Endothelial cell of umbilical vein (primary cell): ENCODE measurements around the gene DIPK1A. TPM values are rescaled to one million over a fixed set of nuclear protein-coding genes. Genes with fewer than 3 reads are reported as not detected.

Source experiments
- BruUV-seq: library from RNA; stranded (reverse); fragments of 400-500 nt; replicated peaks from 2 replicates; lab custom pipeline; 2021; lab: Mats Ljungman, UMichigan
- CTCF ChIA-PET: fragments of 300-600, 350-600 bp; sonication (Branson Sonifier 250); formaldehyde crosslinking; loops from one replicate; lab custom pipeline; 2021; ENCODE audit warnings: antibody characterized with exemption, inconsistent platforms; lab: Charles Lee
- POLR2A ChIA-PET: fragments of 300-600, 350-600 bp; sonication (Branson Sonifier 250); formaldehyde crosslinking; loops from one replicate; lab custom pipeline; 2021; ENCODE audit warnings: antibody characterized with exemption, inconsistent platforms; lab: Charles Lee
- DNase-seq: peaks from one replicate; pipeline ENCODE4 v3.0.0-alpha.2; 2011; ENCODE audit warnings: low read depth, low spot score
- FAIRE-seq: peaks from 2 replicates; lab custom pipeline; 2011; peaks lifted over from hg19 to GRCh38; lab: Jason Lieb, UNC
- H2AFZ ChIP-seq: 2 replicates; pipeline ENCODE4 v1.6.0; 2012; ENCODE audit warnings: low read depth, low read length, control low read depth, inconsistent platforms
- H3K27ac ChIP-seq: 2 replicates; pipeline ENCODE4 v1.5.1; 2011; ENCODE audit warnings: low read depth, mild to moderate bottlenecking, control low read depth, low read length, moderate library complexity; ENCODE audit not compliant: insufficient read depth
- H3K27me3 ChIP-seq, 2 experiments: 2 replicates each; pipeline versions ENCODE4 v1.6.0 to v1.6.1; 2011; ENCODE audit warnings: low read length in 2 of 2, mixed read lengths in 1 of 2; ENCODE audit not compliant: control insufficient read depth in 2 of 2, insufficient read depth in 2 of 2
- H3K36me3 ChIP-seq, 2 experiments: 2 replicates in 1 of 2; 3 replicates in 1 of 2; pipeline ENCODE4 v1.5.1; 2011; ENCODE audit warnings: low read length in 2 of 2, mild to moderate bottlenecking in 1 of 2, moderate library complexity in 1 of 2; ENCODE audit not compliant: control insufficient read depth in 2 of 2, insufficient read depth in 2 of 2; ENCODE audit errors: extremely low read depth in 1 of 2
- H3K4me1 ChIP-seq: 3 replicates; pipeline ENCODE4 v1.5.1; 2011; ENCODE audit warnings: mild to moderate bottlenecking, low read length; ENCODE audit not compliant: control insufficient read depth, insufficient read depth; ENCODE audit errors: extremely low read depth
- H3K4me2 ChIP-seq: 2 replicates; pipeline ENCODE4 v1.6.1; 2011; ENCODE audit warnings: low read length, control low read depth, mixed read lengths; ENCODE audit not compliant: insufficient read depth
- H3K4me3 ChIP-seq, 3 experiments: fragments of 200-600 bp in 1 of 3; sonication (generic), shearing (Covaris generic) in 1 of 3; replicated peaks in 1 of 3; 2 replicates each; pipeline ENCODE4 v1.5.1; 2011 to 2016; ENCODE audit warnings: control low read depth in 3 of 3, low read length in 3 of 3, mild to moderate bottlenecking in 2 of 3, inconsistent platforms in 1 of 3, low read depth in 1 of 3, moderate library complexity in 1 of 3; ENCODE audit not compliant: insufficient read depth in 1 of 3
- H3K79me2 ChIP-seq: 2 replicates; pipeline ENCODE4 v1.6.0; 2012; ENCODE audit warnings: low read length, inconsistent platforms; ENCODE audit not compliant: control insufficient read depth, insufficient read depth
- H3K9ac ChIP-seq: replicated peaks from 2 replicates; pipeline ENCODE3; 2011; ENCODE audit warnings: low read length, control low read depth; ENCODE audit not compliant: insufficient read depth; ENCODE audit errors: extremely low read depth
- H3K9me1 ChIP-seq: replicated peaks from 3 replicates; pipeline ENCODE4 v1.6.0; 2011; ENCODE audit warnings: mild to moderate bottlenecking, low read length; ENCODE audit not compliant: control insufficient read depth, insufficient read depth; ENCODE audit errors: extremely low read depth
- H3K9me3 ChIP-seq: replicated peaks from 2 replicates; pipeline ENCODE4 v1.5.1; 2012; ENCODE audit warnings: low read length, inconsistent platforms; ENCODE audit not compliant: control insufficient read depth, insufficient read depth
- H4K20me1 ChIP-seq: replicated peaks from 2 replicates; pipeline ENCODE3; 2011; ENCODE audit warnings: mild to moderate bottlenecking, low read length; ENCODE audit not compliant: control insufficient read depth, insufficient read depth; ENCODE audit errors: extremely low read depth
- EZH2 ChIP-seq: IDR thresholded peaks from 2 replicates; pipeline ENCODE4 v1.6.1; 2012; ENCODE audit warnings: borderline replicate concordance, low read depth, mild to moderate bottlenecking, moderate library complexity, low read length, inconsistent platforms; ENCODE audit not compliant: severe bottlenecking
- FOS ChIP-seq: IDR thresholded peaks from 2 replicates; pipeline ENCODE4 v1.6.1; 2011; ENCODE audit warnings: mild to moderate bottlenecking, low read length, moderate library complexity, borderline replicate concordance; ENCODE audit not compliant: insufficient read depth
- GATA2 ChIP-seq: IDR thresholded peaks from 2 replicates; pipeline ENCODE4 v1.7.0; 2011; ENCODE audit warnings: low read depth, mild to moderate bottlenecking, moderate library complexity, mixed read lengths, low read length; ENCODE audit not compliant: insufficient read length, insufficient read depth
- JUN ChIP-seq: IDR thresholded peaks from 2 replicates; pipeline ENCODE4 v1.6.1; 2011; ENCODE audit warnings: borderline replicate concordance, low read depth; ENCODE audit not compliant: insufficient read length, insufficient read depth
- MYC ChIP-seq: IDR thresholded peaks from one replicate; pipeline ENCODE4 v1.6.1; 2011; ENCODE audit warnings: mild to moderate bottlenecking, low read depth, low read length
- POLR2A ChIP-seq: IDR thresholded peaks from 2 replicates; pipeline ENCODE4 v1.6.1; 2012; ENCODE audit warnings: low read depth, mild to moderate bottlenecking, control low read depth, low read length
- POLR2AphosphoS5 ChIP-seq: IDR thresholded peaks from 2 replicates; pipeline ENCODE4 v1.6.1; 2012; ENCODE audit warnings: low read depth, mild to moderate bottlenecking, control low read depth, low read length, moderate library complexity; ENCODE audit not compliant: insufficient read depth
- dilution Hi-C: fragments of 300-500 bp; cut with MboI; formaldehyde crosslinking; loops from one replicate; pipeline ENCODE4 v1.15.0; 2019; ENCODE audit warnings: low sequenced_read_pairs; ENCODE audit not compliant: extremely low pct_ligation_motif_present
- intact Hi-C: fragments of 100-400 bp; cut with micrococcal nuclease; formaldehyde crosslinking; loops from one replicate; pipeline ENCODE4 v1.10.0; 2022
- polyA plus RNA-seq, 4 experiments: library from polyadenylated mRNA; depleted of rRNA in 3 of 4; stranded (reverse) in 3 of 4; unstranded in 1 of 4; fragments of >200 nt; gene quantifications; 2 replicates each; pipeline versions ENCODE4 v1.2.1 to v1.2.3, GENCODE V29; 2011 to 2012; ENCODE audit warnings: missing spikeins in 1 of 4
- total RNA-seq: library from RNA; stranded (reverse); gene quantifications from 2 replicates; pipeline ENCODE4 v1.2.3, GENCODE V29; 2021
- TF ChIP-seq, protein P1 (sequence below), 2 donors: IDR thresholded peaks; 1 replicate in 1 of 2; 2 replicates in 1 of 2; pipeline ENCODE4 v1.5.1; 2011; ENCODE audit warnings: low read length in 2 of 2, mild to moderate bottlenecking in 2 of 2, moderate library complexity in 2 of 2, control low read depth in 1 of 2, inconsistent platforms in 1 of 2, low read depth in 1 of 2; ENCODE audit not compliant: insufficient read depth in 1 of 2; ENCODE audit errors: extremely low read depth in 1 of 2
- TF ChIP-seq, protein P2 (sequence below): IDR thresholded peaks from 2 replicates; pipeline ENCODE4 v1.6.1; 2011; ENCODE audit not compliant: insufficient read depth, insufficient read length

The DIPK1A gene
- total and polyA plus RNA-seq, 2 donors (not counting 3 experiments of a cell fraction or from before 2014, with no cell fraction given) = 0.25 to 0.93 TPM

DNA sequence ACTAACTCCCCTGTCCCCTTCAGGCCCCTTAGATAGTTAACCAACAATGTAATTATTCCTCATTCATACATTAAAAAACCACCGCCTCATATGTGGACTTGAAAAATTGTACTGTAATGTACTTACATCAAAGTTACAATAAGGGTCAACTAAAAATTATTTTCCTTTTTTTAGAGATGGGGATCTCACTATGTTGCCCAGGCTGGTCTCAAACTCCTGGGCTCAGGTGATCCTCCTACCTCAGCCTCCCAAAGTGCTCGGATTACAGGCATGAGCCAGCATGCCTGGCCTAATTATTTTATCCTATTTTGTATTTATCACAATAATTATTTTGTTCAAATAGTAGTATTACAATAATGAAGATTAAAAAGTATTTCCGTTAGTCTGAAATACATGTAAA lies 116.8 kb downstream of the DIPK1A start:
- CTCF ChIA-PET = no interaction called here
- POLR2A ChIA-PET = no interaction called here

More for the DNA sequence above, 116.8 kb downstream of the DIPK1A start:
- H3K36me3 ChIP-seq = peaks cover 17 to 33% of the 10 kb centered on the region in 2 experiments
- H3K27ac ChIP-seq = no peak overlapping the region
- BruUV-seq = no TSS peak
- DNase-seq (no peak), FAIRE-seq (no peak)
- H3K4me2 ChIP-seq = no peak overlapping the region
- peaks cover 7% of the 10 kb centered on the region for H4K20me1 ChIP-seq
- H3K27me3 ChIP-seq = no peaks in the 10 kb centered on the region
- intact Hi-C loops = no loop called here
- no peak overlapping the region for H3K9ac ChIP-seq
- dilution Hi-C loops = no loop called here
- no peaks in the 10 kb centered on the region for H3K9me3 ChIP-seq
- peaks cover 13% of the 10 kb centered on the region for H3K79me2 ChIP-seq
- no peak overlapping the region for H2AFZ ChIP-seq
- no peaks in the 10 kb centered on the region for H3K9me1 ChIP-seq
- no peaks in the 10 kb centered on the region for H3K4me1 ChIP-seq
- no peak for TF ChIP-seq POLR2A
- TF ChIP-seq MYC = no peak
- TF ChIP-seq FOS = no peak
- TF ChIP-seq GATA2 = no peak
- TF ChIP-seq JUN = no peak
- TF ChIP-seq, protein P1, sequence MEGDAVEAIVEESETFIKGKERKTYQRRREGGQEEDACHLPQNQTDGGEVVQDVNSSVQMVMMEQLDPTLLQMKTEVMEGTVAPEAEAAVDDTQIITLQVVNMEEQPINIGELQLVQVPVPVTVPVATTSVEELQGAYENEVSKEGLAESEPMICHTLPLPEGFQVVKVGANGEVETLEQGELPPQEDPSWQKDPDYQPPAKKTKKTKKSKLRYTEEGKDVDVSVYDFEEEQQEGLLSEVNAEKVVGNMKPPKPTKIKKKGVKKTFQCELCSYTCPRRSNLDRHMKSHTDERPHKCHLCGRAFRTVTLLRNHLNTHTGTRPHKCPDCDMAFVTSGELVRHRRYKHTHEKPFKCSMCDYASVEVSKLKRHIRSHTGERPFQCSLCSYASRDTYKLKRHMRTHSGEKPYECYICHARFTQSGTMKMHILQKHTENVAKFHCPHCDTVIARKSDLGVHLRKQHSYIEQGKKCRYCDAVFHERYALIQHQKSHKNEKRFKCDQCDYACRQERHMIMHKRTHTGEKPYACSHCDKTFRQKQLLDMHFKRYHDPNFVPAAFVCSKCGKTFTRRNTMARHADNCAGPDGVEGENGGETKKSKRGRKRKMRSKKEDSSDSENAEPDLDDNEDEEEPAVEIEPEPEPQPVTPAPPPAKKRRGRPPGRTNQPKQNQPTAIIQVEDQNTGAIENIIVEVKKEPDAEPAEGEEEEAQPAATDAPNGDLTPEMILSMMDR (IDR thresholded peaks at IDR 0.05; ENCODE audit: extremely low read depth in 1 of 2, insufficient read depth in 1 of 2, low read depth in 1 of 2, low read length in 2 of 2) = no peak
- TF ChIP-seq, protein P2, sequence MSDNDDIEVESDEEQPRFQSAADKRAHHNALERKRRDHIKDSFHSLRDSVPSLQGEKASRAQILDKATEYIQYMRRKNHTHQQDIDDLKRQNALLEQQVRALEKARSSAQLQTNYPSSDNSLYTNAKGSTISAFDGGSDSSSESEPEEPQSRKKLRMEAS = no peak
- TF ChIP-seq EZH2 = no peak
- TF ChIP-seq POLR2AphosphoS5 = no peak
- no peak overlapping the region for H3K4me3 ChIP-seq
